Stimulated activated memory B cell treated with anti-CD40 and anti-IgM and Interleukin-4, amounts not matched to agents 10 μg/mL and 1 μg/mL and 100 μg/mL, for 72 hours (primary cell): ENCODE data around the gene MUC5B.
"Not testable (repeated sequence)": the region's sequence is repeated elsewhere in the genome, so short reads cannot be mapped to it uniquely, and the experiment has no call there.

Experiments used
- ATAC-seq: fragments of 150-1000 bp; cut with Tn5 transposase; 2 replicates; pipeline ENCODE4 v1.10.0; 2021
- H3K27ac Mint-ChIP-seq: one replicate; pipeline ENCODE4 v1.8.0; 2022; ENCODE audit warnings: mild to moderate bottlenecking, mixed read lengths
- H3K27me3 Mint-ChIP-seq: one replicate; pipeline ENCODE4 v1.8.0; 2022; ENCODE audit warnings: mixed read lengths
- H3K36me3 Mint-ChIP-seq: one replicate; pipeline ENCODE4 v1.8.0; 2022; ENCODE audit warnings: mixed read lengths
- H3K4me1 Mint-ChIP-seq: one replicate; pipeline ENCODE4 v1.8.0; 2022; ENCODE audit warnings: mixed read lengths
- H3K4me3 Mint-ChIP-seq: one replicate; pipeline ENCODE4 v1.8.0; 2022; ENCODE audit warnings: mild to moderate bottlenecking, moderate library complexity, mixed read lengths
- H3K9me3 Mint-ChIP-seq: one replicate; pipeline ENCODE4 v1.8.0; 2022; ENCODE audit warnings: mixed read lengths

Gene MUC5B

DNA sequence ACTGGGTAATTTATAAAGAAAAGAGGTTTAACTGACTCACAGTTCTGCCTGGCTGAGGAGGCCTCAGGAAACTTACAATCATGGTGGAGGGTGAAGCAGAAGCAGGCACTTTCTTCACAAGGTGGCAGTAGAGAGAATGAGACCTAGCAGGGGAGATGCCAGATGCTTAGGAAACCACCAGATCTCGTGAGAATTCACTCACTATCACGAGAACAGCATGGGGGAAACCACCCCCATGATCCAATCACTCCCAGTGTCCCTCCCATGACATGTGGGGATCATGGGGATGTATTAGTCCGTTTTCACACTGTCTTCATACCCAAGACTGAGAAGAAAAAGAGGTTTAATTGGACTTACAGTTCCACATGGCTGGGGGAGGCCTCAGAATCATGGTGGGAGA lies 41.6 kb downstream of the MUC5B start:
- H3K27ac Mint-ChIP-seq, ATAC-seq, H3K27me3 Mint-ChIP-seq, H3K4me3 Mint-ChIP-seq: not testable (repeated sequence)
- peaks cover 13% of the 10 kb centered on the region for H3K9me3 Mint-ChIP-seq
- H3K4me1 Mint-ChIP-seq: peaks cover 13% of the 10 kb centered on the region
- peaks cover 24% of the 10 kb centered on the region for H3K36me3 Mint-ChIP-seq

DNA sequence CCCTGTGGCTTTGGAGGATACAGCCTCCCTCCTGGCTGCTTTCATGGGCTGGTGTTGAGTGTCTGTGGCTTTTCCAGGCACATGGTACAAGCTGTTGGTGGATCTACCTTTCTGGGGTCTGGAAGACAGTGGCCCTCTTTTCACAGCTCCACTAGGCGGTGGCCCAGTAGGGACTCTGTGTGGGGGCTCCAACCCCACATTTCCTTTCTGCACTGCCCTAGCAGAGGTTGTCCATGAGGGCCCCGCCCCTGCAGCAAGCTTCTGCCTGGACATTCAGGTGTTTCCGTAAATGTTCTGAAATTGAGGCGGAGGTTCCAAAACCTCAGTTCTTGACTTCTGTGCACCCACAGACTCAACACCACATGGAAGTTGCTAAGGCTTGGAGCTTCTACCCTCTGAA lies 42.6 kb downstream of the MUC5B start:
- peaks cover 30% of the 10 kb centered on the region for H3K36me3 Mint-ChIP-seq
- peaks cover 13% of the 10 kb centered on the region for H3K9me3 Mint-ChIP-seq
- not testable (repeated sequence) for ATAC-seq, H3K27me3 Mint-ChIP-seq, H3K4me3 Mint-ChIP-seq, H3K27ac Mint-ChIP-seq
- H3K4me1 Mint-ChIP-seq: peaks cover 13% of the 10 kb centered on the region

DNA sequence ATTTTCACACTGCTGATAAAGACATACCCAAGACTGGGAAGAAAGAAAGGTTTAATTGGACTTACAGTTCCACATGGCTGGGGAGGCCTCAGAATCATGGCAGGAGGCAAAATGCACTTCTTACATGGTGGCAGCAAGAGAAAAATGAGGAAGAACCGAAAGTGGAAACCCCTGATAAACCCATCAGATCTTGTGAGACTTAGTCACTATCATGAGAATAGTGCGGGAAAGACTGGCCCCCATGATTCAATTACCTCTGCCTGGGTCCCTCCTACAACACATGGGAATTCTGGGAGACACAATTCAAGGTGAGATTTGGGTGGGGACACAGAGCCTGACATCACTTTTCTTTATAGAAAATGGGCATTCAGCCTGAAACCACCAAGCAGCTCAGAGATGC lies 44.1 kb downstream of the MUC5B start:
- H3K36me3 Mint-ChIP-seq: peaks cover 32% of the 10 kb centered on the region
- H3K4me3 Mint-ChIP-seq, H3K27me3 Mint-ChIP-seq, H3K27ac Mint-ChIP-seq, ATAC-seq: not testable (repeated sequence)
- H3K4me1 Mint-ChIP-seq: peaks cover 11% of the 10 kb centered on the region
- H3K9me3 Mint-ChIP-seq: peaks cover 13% of the 10 kb centered on the region

- Mint-ChIP-seq H3K36me3 (peaks cover 32% of the 10 kb centered on the region), H3K4me1 (peaks cover 5% of the 10 kb centered on the region), H3K4me3 (no peak overlapping the region), H3K9me3 (peaks cover 13% of the 10 kb centered on the region), H3K27me3 (no peaks in the 10 kb centered on the region), H3K27ac (no peak overlapping the region)
- ATAC-seq: no peak
Measured at GRCh38 chr11:1267441-1268100, 44.7 kb downstream of the MUC5B start.

DNA sequence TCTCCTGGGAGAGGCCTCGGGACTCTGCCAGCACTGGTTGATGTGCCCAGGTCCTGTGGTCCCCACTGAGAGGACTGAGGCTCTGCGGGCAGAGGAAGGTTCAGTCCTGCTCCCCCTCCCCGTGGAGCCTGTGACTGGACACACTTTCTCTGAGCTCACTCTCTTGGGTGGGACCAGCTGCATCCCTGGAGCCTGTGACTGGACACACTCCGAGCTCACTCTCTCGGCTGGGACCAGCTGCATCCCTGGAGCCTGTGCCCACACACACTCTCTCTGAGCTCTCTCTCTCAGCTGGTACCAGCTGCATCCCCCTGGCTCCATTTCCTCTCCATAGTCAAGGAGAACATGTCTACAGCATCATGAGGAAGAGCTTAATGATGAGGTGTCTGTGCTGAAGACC lies 47.1 kb downstream of the MUC5B start:
- no peak for ATAC-seq
- no peak overlapping the region for H3K27ac Mint-ChIP-seq
- H3K4me1 Mint-ChIP-seq: no peaks in the 10 kb centered on the region
- no peaks in the 10 kb centered on the region for H3K27me3 Mint-ChIP-seq
- peaks cover 8% of the 10 kb centered on the region for H3K9me3 Mint-ChIP-seq
- peaks cover 24% of the 10 kb centered on the region for H3K36me3 Mint-ChIP-seq
- no peak overlapping the region for H3K4me3 Mint-ChIP-seq

- no peaks in the 10 kb centered on the region for H3K4me1 Mint-ChIP-seq
- H3K27me3 Mint-ChIP-seq: no peaks in the 10 kb centered on the region
- no peak overlapping the region for H3K27ac Mint-ChIP-seq
- peaks cover 3% of the 10 kb centered on the region for H3K9me3 Mint-ChIP-seq
- ATAC-seq: no peak
- H3K4me3 Mint-ChIP-seq: no peak overlapping the region
- peaks cover 19% of the 10 kb centered on the region for H3K36me3 Mint-ChIP-seq
Measured at GRCh38 chr11:1270476-1270875, 47.6 kb downstream of the MUC5B start.

DNA sequence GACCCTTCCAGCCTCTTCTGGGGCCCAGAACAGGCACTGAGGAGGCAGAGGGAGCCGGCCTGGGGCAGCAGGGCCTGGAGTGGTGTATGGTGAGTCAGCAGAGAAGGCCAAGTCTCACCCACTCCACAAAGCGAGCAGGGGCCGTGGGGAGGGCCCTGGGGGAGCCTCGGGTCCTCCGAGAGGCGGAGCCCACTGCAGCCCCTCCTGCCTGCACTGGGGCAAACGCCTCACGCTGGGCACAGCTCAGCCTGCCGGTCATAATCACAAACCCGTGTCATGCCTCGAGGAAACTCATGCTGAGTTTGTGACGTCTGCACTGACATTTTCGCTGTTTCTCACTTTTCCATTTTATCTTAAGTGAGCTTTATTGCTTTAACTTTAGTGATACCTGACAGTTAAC lies 48.1 kb downstream of the MUC5B start:
- Mint-ChIP-seq H3K4me3 (no peak overlapping the region), H3K27me3 (no peaks in the 10 kb centered on the region)
- no peak for ATAC-seq

GRCh38 chr11:1271406-1271805 lies 48.5 kb downstream of the MUC5B start:
- Mint-ChIP-seq H3K4me3 (no peak overlapping the region), H3K9me3 (peaks cover 3% of the 10 kb centered on the region), H3K36me3 (peaks cover 22% of the 10 kb centered on the region), H3K27me3 (no peaks in the 10 kb centered on the region), H3K4me1 (no peaks in the 10 kb centered on the region), H3K27ac (no peak overlapping the region)
- no peak for ATAC-seq

More for the DNA sequence above, 48.1 kb downstream of the MUC5B start:
- peaks cover 3% of the 10 kb centered on the region for H3K9me3 Mint-ChIP-seq
- no peak overlapping the region for H3K27ac Mint-ChIP-seq
- no peaks in the 10 kb centered on the region for H3K4me1 Mint-ChIP-seq
- peaks cover 22% of the 10 kb centered on the region for H3K36me3 Mint-ChIP-seq

GRCh38 chr11:1271927-1272326 lies 49.1 kb downstream of the MUC5B start:
- H3K4me3 Mint-ChIP-seq: no peak overlapping the region
- H3K9me3 Mint-ChIP-seq: no peaks in the 10 kb centered on the region
- H3K36me3 Mint-ChIP-seq: peaks cover 21% of the 10 kb centered on the region
- ATAC-seq: peak; percentile 22
- H3K4me1 Mint-ChIP-seq: no peaks in the 10 kb centered on the region
- H3K27me3 Mint-ChIP-seq: no peaks in the 10 kb centered on the region
- H3K27ac Mint-ChIP-seq: no peak overlapping the region

DNA sequence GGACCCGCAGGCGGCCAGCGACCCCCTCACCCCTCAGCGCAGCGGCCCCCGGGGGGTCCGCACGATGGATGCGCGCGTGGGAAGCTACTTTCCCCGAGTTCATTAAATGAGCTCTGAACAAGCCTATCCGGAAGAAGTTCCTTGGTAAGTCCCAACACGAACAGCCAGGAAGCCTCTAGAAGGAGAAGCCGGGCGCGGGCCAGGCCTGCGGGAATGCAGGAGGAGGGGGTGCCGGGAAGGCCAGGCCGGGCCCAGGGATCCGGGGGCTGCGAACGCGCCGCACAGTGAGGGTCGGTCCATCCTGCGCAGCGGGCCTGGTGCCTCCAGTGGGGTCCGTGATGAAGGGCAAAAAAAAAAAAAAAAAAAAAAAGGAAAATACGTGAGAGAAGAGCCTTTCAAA lies 49.7 kb downstream of the MUC5B start:
- no peak for ATAC-seq
- Mint-ChIP-seq H3K27ac (no peak overlapping the region), H3K27me3 (no peaks in the 10 kb centered on the region)

GRCh38 chr11:1274501-1274900 lies 51.6 kb downstream of the MUC5B start:
- Mint-ChIP-seq H3K36me3 (peaks cover 41% of the 10 kb centered on the region), H3K27ac (no peak overlapping the region), H3K4me3 (no peak overlapping the region), H3K27me3 (no peaks in the 10 kb centered on the region), H3K9me3 (no peaks in the 10 kb centered on the region), H3K4me1 (no peaks in the 10 kb centered on the region)
- no peak for ATAC-seq

More for the DNA sequence above, 49.7 kb downstream of the MUC5B start:
- Mint-ChIP-seq H3K9me3 (no peaks in the 10 kb centered on the region), H3K36me3 (peaks cover 24% of the 10 kb centered on the region), H3K4me3 (no peak overlapping the region), H3K4me1 (no peaks in the 10 kb centered on the region)

GRCh38 chr11:1275021-1275420 lies 52.2 kb downstream of the MUC5B start:
- no peaks in the 10 kb centered on the region for H3K4me1 Mint-ChIP-seq
- H3K4me3 Mint-ChIP-seq: no peak overlapping the region
- no peak for ATAC-seq
- peaks cover 44% of the 10 kb centered on the region for H3K36me3 Mint-ChIP-seq
- H3K27me3 Mint-ChIP-seq: no peaks in the 10 kb centered on the region
- no peak overlapping the region for H3K27ac Mint-ChIP-seq
- no peaks in the 10 kb centered on the region for H3K9me3 Mint-ChIP-seq

- H3K27me3 Mint-ChIP-seq: no peaks in the 10 kb centered on the region
- no peak for ATAC-seq
- H3K4me3 Mint-ChIP-seq: no peak overlapping the region
- H3K9me3 Mint-ChIP-seq: no peaks in the 10 kb centered on the region
- H3K4me1 Mint-ChIP-seq: no peaks in the 10 kb centered on the region
- peaks cover 45% of the 10 kb centered on the region for H3K36me3 Mint-ChIP-seq
- H3K27ac Mint-ChIP-seq: no peak overlapping the region
Measured at GRCh38 chr11:1276041-1276790, 53.4 kb downstream of the MUC5B start.

- no peaks in the 10 kb centered on the region for H3K27me3 Mint-ChIP-seq
- H3K9me3 Mint-ChIP-seq: no peaks in the 10 kb centered on the region
- no peak for ATAC-seq
- no peak overlapping the region for H3K27ac Mint-ChIP-seq
- no peak overlapping the region for H3K4me3 Mint-ChIP-seq
- no peaks in the 10 kb centered on the region for H3K4me1 Mint-ChIP-seq
- peaks cover 50% of the 10 kb centered on the region for H3K36me3 Mint-ChIP-seq
Measured at GRCh38 chr11:1276866-1277615, 54.2 kb downstream of the MUC5B start.

DNA sequence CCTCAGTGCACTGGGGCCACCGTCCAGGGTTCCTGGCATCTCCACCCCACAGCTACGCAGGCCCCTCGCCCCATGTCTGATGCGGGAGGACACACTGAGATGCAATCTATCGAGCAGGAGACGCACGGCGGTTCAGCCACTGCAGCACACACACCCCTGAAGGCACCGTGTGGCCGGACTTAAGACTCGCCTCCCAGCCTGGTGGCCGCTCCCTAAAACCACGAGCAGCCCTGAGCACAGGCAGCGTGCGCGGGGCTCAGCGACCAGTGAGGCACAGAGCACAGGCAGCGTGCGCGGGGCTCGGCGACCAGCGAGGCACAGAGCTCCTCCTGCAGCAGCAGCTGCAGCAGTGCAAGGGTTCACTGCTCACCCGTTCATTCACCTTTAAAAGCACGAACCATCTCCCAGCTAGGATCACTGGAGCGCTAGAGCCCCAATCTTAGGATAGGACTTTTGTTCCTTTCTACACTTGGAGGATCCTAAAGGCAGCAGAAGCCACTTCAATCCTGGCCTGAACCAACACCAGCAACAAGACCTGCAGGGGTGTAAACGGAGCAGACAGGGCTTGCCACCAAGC lies 55.2 kb downstream of the MUC5B start:
- Mint-ChIP-seq H3K9me3 (no peaks in the 10 kb centered on the region), H3K27me3 (no peaks in the 10 kb centered on the region), H3K4me1 (no peaks in the 10 kb centered on the region), H3K4me3 (no peak overlapping the region), H3K36me3 (peaks cover 52% of the 10 kb centered on the region), H3K27ac (no peak overlapping the region)
- ATAC-seq: no peak
